ENCODE results near the gene ADAMTS15. TPM values are rescaled to one million over a fixed set of nuclear protein-coding genes. Genes with fewer than 3 reads are reported as not detected.

ADAMTS15 gene
- total RNA-seq, 1 donor from 2014 or later = not detected

DNA sequence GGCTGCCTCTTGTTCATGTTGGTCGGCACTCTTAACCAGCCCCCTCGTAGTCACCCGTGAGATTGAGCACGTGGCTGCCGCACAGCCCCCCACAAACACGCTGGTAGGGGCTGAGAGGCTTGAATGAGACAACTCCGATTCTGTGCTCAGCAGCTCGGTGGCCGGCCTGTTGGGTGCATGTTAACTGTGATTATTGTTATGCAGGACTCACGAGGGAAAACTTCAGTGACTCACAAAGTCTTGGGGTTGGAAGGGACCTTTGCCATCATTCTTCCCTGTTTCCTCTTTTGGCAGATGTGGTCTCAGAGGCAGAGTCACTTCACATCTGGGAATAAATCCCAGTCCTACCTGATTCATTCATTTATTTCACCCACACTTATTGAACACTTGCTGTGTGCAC, 75.2 kb downstream of the ADAMTS15 start:
- H3K4me1 Mint-ChIP-seq (ENCODE audit: low read depth) = no peaks in the 10 kb centered on the region
- DNase-seq (ENCODE audit: low spot score) = no peak
- no peaks in the 10 kb centered on the region for H3K27me3 Mint-ChIP-seq (ENCODE audit: low read depth)
- H3K36me3 Mint-ChIP-seq (ENCODE audit: low read depth) = no peaks in the 10 kb centered on the region
- H3K27ac Mint-ChIP-seq = no peak overlapping the region
- intact Hi-C loops (cut with micrococcal nuclease) = no loop called here
- no peak overlapping the region for H3K4me3 Mint-ChIP-seq (ENCODE audit: low read depth)
- no peaks in the 10 kb centered on the region for H3K9me3 Mint-ChIP-seq

DNA sequence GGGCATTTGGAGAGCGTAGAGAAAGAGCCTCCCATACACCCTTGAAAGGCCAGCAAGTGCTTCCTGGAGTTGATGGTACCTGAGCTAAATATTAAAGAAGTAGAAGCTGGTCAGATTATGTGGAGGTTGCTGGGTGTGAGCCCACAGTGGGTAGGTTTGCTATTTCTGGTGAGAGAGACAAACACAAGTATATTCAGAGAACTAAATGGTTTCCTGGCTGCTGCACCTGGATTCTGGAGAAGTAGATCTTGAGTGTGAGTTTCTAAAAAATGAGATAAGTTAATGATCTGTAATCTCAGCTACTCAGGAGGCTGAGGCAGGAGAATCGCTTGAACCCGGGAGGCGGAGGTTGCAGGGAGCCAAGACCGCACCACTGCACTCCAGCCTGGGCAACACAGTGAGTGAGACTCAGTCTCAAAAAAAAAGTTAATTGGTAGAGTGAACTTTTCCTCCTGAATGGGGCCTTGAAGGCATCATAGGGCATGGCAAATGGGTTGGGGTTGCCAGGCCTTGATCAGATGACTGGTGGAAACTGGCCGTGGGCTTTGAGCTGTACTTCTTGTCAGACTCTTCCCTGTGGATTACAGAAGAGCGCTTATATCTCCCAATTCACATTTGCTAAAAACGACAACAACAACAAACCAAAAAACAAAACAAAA, 75.8 kb downstream of the ADAMTS15 start:
- no peak for DNase-seq (ENCODE audit: low spot score)
- intact Hi-C loops (cut with micrococcal nuclease) = no loop called here
- H3K27me3 Mint-ChIP-seq (ENCODE audit: low read depth) = no peaks in the 10 kb centered on the region
- H3K4me3 Mint-ChIP-seq (ENCODE audit: low read depth) = no peak overlapping the region
- no peaks in the 10 kb centered on the region for H3K4me1 Mint-ChIP-seq (ENCODE audit: low read depth)
- no peaks in the 10 kb centered on the region for H3K9me3 Mint-ChIP-seq
- no peaks in the 10 kb centered on the region for H3K36me3 Mint-ChIP-seq (ENCODE audit: low read depth)
- H3K27ac Mint-ChIP-seq = no peak overlapping the region

DNA sequence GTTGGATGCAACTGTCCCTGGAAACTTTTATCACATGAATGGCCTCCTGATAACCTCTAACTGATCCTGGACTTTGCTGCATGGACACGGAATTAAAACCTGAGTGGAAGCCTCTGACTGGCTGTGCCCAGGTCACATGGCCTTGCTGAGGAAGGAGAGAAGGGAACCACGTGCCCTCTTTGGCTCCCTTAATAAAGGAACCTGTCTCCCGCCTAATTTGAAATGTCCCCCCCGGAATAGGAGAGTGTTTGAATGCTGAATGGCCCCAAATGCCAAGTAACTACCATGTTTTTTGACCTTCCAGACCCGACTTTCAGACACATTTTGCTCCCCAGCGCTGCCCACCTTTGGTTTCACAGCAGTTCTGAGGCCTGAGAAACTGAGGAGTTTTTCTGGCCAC, 76.9 kb downstream of the ADAMTS15 start:
- Mint-ChIP-seq H3K36me3 (ENCODE audit: low read depth) (no peaks in the 10 kb centered on the region), H3K9me3 (no peaks in the 10 kb centered on the region), H3K4me1 (ENCODE audit: low read depth) (no peaks in the 10 kb centered on the region), H3K27me3 (ENCODE audit: low read depth) (no peaks in the 10 kb centered on the region), H3K4me3 (ENCODE audit: low read depth) (no peak overlapping the region), H3K27ac (no peak overlapping the region)
- no peak for DNase-seq (ENCODE audit: low spot score)
- intact Hi-C loops (cut with micrococcal nuclease) = no loop called here

Other genes with a start within 250 kb of the ADAMTS15 start
- gene ZBTB44, start 133.7 kb upstream of the ADAMTS15 start, total RNA-seq = 36.0 and 36.1 TPM in 2 replicates
- gene ADAMTS8, start 20.0 kb upstream of the ADAMTS15 start, total RNA-seq = not detected in 2 replicates

Measured in activated T-helper 2 cell treated with anti-CD3 and anti-CD28 coated beads, Interferon-gamma antibody, Interleukin-2, Interleukin-4, amounts not matched to agents 10 μg/mL and 5 μg/mL and 100 μg/mL, durations not matched to agents 14 hours and 24 hours and 36 hours (primary cell).